CD14-positive monocyte (primary cell): Measurements from ENCODE around the gene UNC5C. TPM values are rescaled to one million over a fixed set of nuclear protein-coding genes. Genes with fewer than 3 reads are reported as not detected.

Experiments used
- DNase-seq, 3 donors: peaks; one replicate each; pipeline ENCODE4 v3.0.0-alpha.2; 2011 to 2022
- H2AFZ ChIP-seq: 2 replicates; pipeline ENCODE4 v1.6.0; 2012; ENCODE audit warnings: mild to moderate bottlenecking, low read depth, low read length, inconsistent platforms; ENCODE audit not compliant: insufficient read depth, poor library complexity, severe bottlenecking
- H3K27ac ChIP-seq, 2 donors: 1 replicate in 1 of 2; 2 replicates in 1 of 2; pipeline ENCODE4 v1.5.1; 2012 to 2013; ENCODE audit warnings: low read length in 2 of 2, control low read depth in 1 of 2, inconsistent platforms in 1 of 2, low read depth in 1 of 2, mild to moderate bottlenecking in 1 of 2
- H3K27me3 ChIP-seq, 2 donors: one replicate each; pipeline versions ENCODE4 v1.6.0 to v1.6.1; 2011 to 2013; ENCODE audit warnings: low read length in 2 of 2; ENCODE audit not compliant: control insufficient read depth in 2 of 2, insufficient read depth in 2 of 2
- H3K36me3 ChIP-seq, 2 donors: replicated peaks in 1 of 2; 1 replicate in 1 of 2; 2 replicates in 1 of 2; pipeline versions ENCODE4 v1.5.1 to v1.6.1; 2012 to 2013; ENCODE audit warnings: low read length in 2 of 2, control low read depth in 1 of 2, inconsistent platforms in 1 of 2, mild to moderate bottlenecking in 1 of 2; ENCODE audit not compliant: insufficient read depth in 2 of 2, control insufficient read depth in 1 of 2
- H3K4me1 ChIP-seq, 2 donors: 1 replicate in 1 of 2; 2 replicates in 1 of 2; pipeline versions ENCODE4 v1.5.1 to v1.6.1; 2012 to 2013; ENCODE audit warnings: low read length in 2 of 2, control low read depth in 1 of 2, inconsistent platforms in 1 of 2, mild to moderate bottlenecking in 1 of 2, moderate library complexity in 1 of 2; ENCODE audit not compliant: insufficient read depth in 2 of 2, control insufficient read depth in 1 of 2
- H3K4me2 ChIP-seq: replicated peaks from 2 replicates; pipeline ENCODE3; 2012; ENCODE audit warnings: low read length, moderate library complexity, mild to moderate bottlenecking; ENCODE audit not compliant: poor library complexity, severe bottlenecking; ENCODE audit errors: extremely low read depth
- H3K4me3 ChIP-seq, 3 experiments: fragments of 200-600 bp in 1 of 3; sonication (generic) in 1 of 3; replicated peaks in 1 of 3; 1 replicate in 2 of 3; 2 replicates in 1 of 3; pipeline ENCODE4 v1.5.1; 2011 to 2013; ENCODE audit warnings: low read length in 3 of 3, mild to moderate bottlenecking in 3 of 3, control low read depth in 2 of 3, low read depth in 2 of 3, inconsistent platforms in 1 of 3, moderate library complexity in 1 of 3
- H3K79me2 ChIP-seq: 2 replicates; pipeline ENCODE4 v1.6.0; 2012; ENCODE audit warnings: mild to moderate bottlenecking, control low read depth, inconsistent platforms, low read length, moderate library complexity; ENCODE audit not compliant: insufficient read depth
- H3K9ac ChIP-seq: 2 replicates; pipeline ENCODE4 v1.6.0; 2017; ENCODE audit warnings: low read length, mild to moderate bottlenecking; ENCODE audit not compliant: insufficient read depth, poor library complexity, severe bottlenecking
- H3K9me3 ChIP-seq, 2 donors: replicated peaks in 1 of 2; 1 replicate in 1 of 2; 2 replicates in 1 of 2; pipeline versions ENCODE4 v1.5.1 to v1.6.1; 2012 to 2013; ENCODE audit warnings: low read length in 2 of 2, control low read depth in 1 of 2; ENCODE audit not compliant: control insufficient read depth in 1 of 2, insufficient read depth in 1 of 2
- H4K20me1 ChIP-seq: 2 replicates; pipeline ENCODE4 v1.6.0; 2012; ENCODE audit warnings: mild to moderate bottlenecking, low read length, control low read depth, moderate library complexity; ENCODE audit not compliant: insufficient read depth
- H3K27ac Mint-ChIP-seq, 7 donors: one replicate each; pipeline ENCODE4 v1.8.0; 2020; ENCODE audit warnings: mild to moderate bottlenecking in 7 of 7, mixed read lengths in 7 of 7, moderate library complexity in 6 of 7, inconsistent platforms in 2 of 7
- H3K27me3 Mint-ChIP-seq, 3 donors: one replicate each; pipeline ENCODE4 v1.8.0; 2021 to 2022; ENCODE audit warnings: low read depth in 3 of 3, mild to moderate bottlenecking in 3 of 3, mixed read lengths in 3 of 3, moderate library complexity in 3 of 3, inconsistent platforms in 1 of 3
- H3K36me3 Mint-ChIP-seq, 2 donors: one replicate each; pipeline ENCODE4 v1.8.0; 2020; ENCODE audit warnings: mixed read lengths in 2 of 2, inconsistent platforms in 1 of 2, mild to moderate bottlenecking in 1 of 2
- H3K4me1 Mint-ChIP-seq: one replicate; pipeline ENCODE4 v1.8.0; 2020; ENCODE audit warnings: mild to moderate bottlenecking, mixed read lengths
- H3K4me3 Mint-ChIP-seq, 2 donors: one replicate each; pipeline ENCODE4 v1.8.0; 2020; ENCODE audit warnings: mild to moderate bottlenecking in 2 of 2, mixed read lengths in 2 of 2, moderate library complexity in 1 of 2
- H3K9me3 Mint-ChIP-seq, 7 donors: one replicate each; pipeline ENCODE4 v1.8.0; 2020 to 2022; ENCODE audit warnings: mixed read lengths in 7 of 7, mild to moderate bottlenecking in 6 of 7, moderate library complexity in 6 of 7, inconsistent platforms in 2 of 7
- CTCF ChIP-seq: fragments of 200-600 bp; IDR thresholded peaks from one replicate; pipeline ENCODE4 v1.8.0; 2022; ENCODE audit warnings: antibody characterized with exemption, mild to moderate bottlenecking
- WGBS: methylation state at CpG from one replicate; pipeline ENCODE4 v1.1.5; 2013; ENCODE audit warnings: missing lambda C conversion rate; ENCODE audit not compliant: insufficient coverage; 5-methylcytosine and 5-hydroxymethylcytosine counted together
- intact Hi-C, 2 donors: fragments of 100-400 bp; cut with micrococcal nuclease; formaldehyde crosslinking; loops; one replicate each; pipeline versions ENCODE4 v1.15.0 to v1.15.1; 2023
- polyA plus RNA-seq, 3 donors: library from polyadenylated mRNA; depleted of rRNA in 1 of 3; unstranded in 2 of 3; stranded (reverse) in 1 of 3; fragments of 300-500 nt in 2 of 3; fragments of >200 nt in 1 of 3; fragmentation: Illumina TruSeq in 2 of 3; gene quantifications; 1 replicate in 2 of 3; 2 replicates in 1 of 3; pipeline ENCODE4 v1.2.3, GENCODE V29; 2012 to 2021

The UNC5C gene
- polyA plus RNA-seq, 3 donors: 0.03 TPM; not detected in 2

GRCh38 chr4:95398217-95398616, 150.6 kb downstream of the UNC5C start:
- no peak overlapping the region for H3K27ac ChIP-seq
- DNase-seq: no peak
- H3K36me3 ChIP-seq: no peaks in the 10 kb centered on the region
- H3K4me2 ChIP-seq: no peak overlapping the region
- H3K79me2 ChIP-seq: no peaks in the 10 kb centered on the region
- H3K27me3 Mint-ChIP-seq: peaks cover 0 to 1% (median 0%) of the 10 kb centered on the region in 3 donors
- no peaks in the 10 kb centered on the region for H3K4me1 Mint-ChIP-seq
- no peak overlapping the region for H3K4me3 Mint-ChIP-seq
- no peaks in the 10 kb centered on the region for H3K36me3 Mint-ChIP-seq
- peaks cover 0 to 7% (median 0%) of the 10 kb centered on the region in 7 donors for H3K9me3 Mint-ChIP-seq
- no peak overlapping the region for H3K9ac ChIP-seq
- no peaks in the 10 kb centered on the region for H3K9me3 ChIP-seq
- no peak overlapping the region for H2AFZ ChIP-seq
- H3K4me3 ChIP-seq: no peak overlapping the region
- no peaks in the 10 kb centered on the region for H3K4me1 ChIP-seq
- intact Hi-C loops: no loop called here
- no peaks in the 10 kb centered on the region for H4K20me1 ChIP-seq
- TF ChIP-seq CTCF: no peak
- H3K27ac Mint-ChIP-seq: no peak overlapping the region
- H3K27me3 ChIP-seq: no peaks in the 10 kb centered on the region

- Mint-ChIP-seq H3K9me3 (peaks cover 0 to 3% (median 0%) of the 10 kb centered on the region in 7 donors), H3K4me3 (no peak overlapping the region), H3K27ac (no peak overlapping the region), H3K36me3 (no peaks in the 10 kb centered on the region), H3K27me3 (no peaks in the 10 kb centered on the region), H3K4me1 (no peaks in the 10 kb centered on the region)
- no peak overlapping the region for H3K4me3 ChIP-seq
- no peaks in the 10 kb centered on the region for H3K36me3 ChIP-seq
- H3K4me1 ChIP-seq: no peaks in the 10 kb centered on the region
- H3K27ac ChIP-seq: no peak overlapping the region
- intact Hi-C loops: no loop called here
- no peaks in the 10 kb centered on the region for H3K9me3 ChIP-seq
- DNase-seq: no peak
- WGBS: no CpG with 5 or more reads among the region's 2 CpGs
- no peak overlapping the region for H3K9ac ChIP-seq
- no peak overlapping the region for H3K4me2 ChIP-seq
- no peak overlapping the region for H2AFZ ChIP-seq
- no peaks in the 10 kb centered on the region for H3K27me3 ChIP-seq
- no peaks in the 10 kb centered on the region for H4K20me1 ChIP-seq
- TF ChIP-seq CTCF: no peak
- no peaks in the 10 kb centered on the region for H3K79me2 ChIP-seq
Measured at GRCh38 chr4:95394752-95395306, 153.9 kb downstream of the UNC5C start.
